ENCODE data around the gene TBXAS1.
A peak's percentile ranks its signal among the peaks of the same experiment; 100 is the strongest.
"Not testable (repeated sequence)": the region's sequence is repeated elsewhere in the genome, so short reads cannot be mapped to it uniquely, and the experiment has no call there.

The TBXAS1 gene

GRCh38 chr7:139895141-139895829 lies 66.2 kb downstream of the TBXAS1 start:
- DNase-seq: no peak

- no peak for DNase-seq
Measured at GRCh38 chr7:139896288-139896687, 67.2 kb downstream of the TBXAS1 start.

DNA sequence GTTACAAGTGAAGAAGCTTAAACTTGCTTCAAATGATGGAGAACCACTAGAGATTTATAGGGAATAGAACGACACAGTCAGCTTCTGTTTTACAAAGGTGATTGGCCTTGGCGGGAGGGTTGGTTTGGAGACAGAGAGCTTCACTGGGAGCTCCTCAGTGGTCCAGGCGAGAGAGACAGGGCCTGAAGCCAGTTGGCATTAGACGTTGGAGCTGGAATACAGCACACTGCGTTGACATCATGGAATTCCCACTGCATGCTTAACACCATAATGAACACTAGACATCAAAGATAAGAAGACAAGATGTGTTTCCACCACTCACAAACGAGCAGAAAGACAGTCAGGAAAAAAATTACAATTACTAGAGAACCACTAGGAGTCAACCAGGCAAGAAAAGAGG lies 67.8 kb downstream of the TBXAS1 start:
- DNase-seq: no peak

- peak; percentile 48 for DNase-seq
Measured at GRCh38 chr7:139897422-139898090, 68.5 kb downstream of the TBXAS1 start.

- no peak for DNase-seq
Measured at GRCh38 chr7:139898483-139898882, 69.4 kb downstream of the TBXAS1 start.

GRCh38 chr7:139899328-139899955 lies 70.4 kb downstream of the TBXAS1 start:
- DNase-seq: no peak

DNA sequence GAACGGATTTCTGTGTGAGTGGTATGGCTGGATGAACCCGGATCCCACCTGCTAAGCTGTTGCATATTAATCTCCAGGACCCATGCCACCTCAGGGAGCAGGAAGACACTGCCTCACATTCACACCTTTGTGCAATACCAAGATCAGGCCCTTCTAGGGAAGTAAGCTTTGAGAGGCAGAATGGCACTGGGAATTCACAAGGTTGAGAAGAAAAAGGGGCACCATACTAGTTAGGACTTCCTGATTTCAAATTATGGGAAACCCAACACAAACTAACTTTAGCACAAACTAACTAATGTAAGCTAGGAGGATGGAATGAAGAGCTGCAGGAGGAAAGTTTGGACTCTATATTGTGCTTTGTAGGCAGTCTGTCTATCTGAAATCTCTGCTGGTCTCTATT lies 71.3 kb downstream of the TBXAS1 start:
- DNase-seq: no peak

DNA sequence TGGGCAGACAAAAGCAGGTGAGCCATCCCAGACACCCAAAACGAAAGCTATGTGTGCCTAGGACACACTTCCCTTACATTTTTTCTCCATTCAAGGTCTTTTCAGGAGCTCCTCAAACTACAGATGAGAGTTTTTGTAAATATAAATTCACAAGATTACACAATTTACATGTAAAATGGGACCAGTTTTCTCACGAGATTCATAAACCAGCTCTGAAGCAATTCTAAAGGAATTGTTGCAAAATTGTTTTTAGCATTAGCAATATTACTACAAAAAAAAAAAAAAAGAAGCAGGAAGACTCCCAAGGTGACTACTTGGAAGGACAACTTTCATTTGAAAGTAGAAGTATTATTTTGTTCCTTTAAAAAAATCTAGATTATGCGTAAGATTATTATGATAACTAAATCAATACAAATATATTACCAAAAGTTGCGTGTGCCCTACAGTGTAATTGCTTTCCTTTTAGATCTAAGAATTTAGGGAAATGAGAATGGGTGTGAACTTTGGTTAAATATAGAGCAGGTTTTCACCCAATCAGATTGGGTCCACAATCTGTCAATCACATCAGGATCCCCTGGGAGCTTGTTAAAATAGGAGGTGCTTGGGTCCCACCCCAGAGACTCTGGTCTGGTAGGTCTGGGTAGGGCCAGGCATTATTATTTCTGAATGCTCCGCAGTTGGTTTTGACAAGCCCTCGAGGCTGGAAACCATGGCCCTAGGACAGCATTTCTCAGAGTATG lies 72.2 kb downstream of the TBXAS1 start:
- peak; percentile 70 for DNase-seq

GRCh38 chr7:139901901-139902300 lies 72.8 kb downstream of the TBXAS1 start:
- peak; percentile 29 for DNase-seq

GRCh38 chr7:139902436-139903102 lies 73.5 kb downstream of the TBXAS1 start:
- DNase-seq: no peak

GRCh38 chr7:139903103-139903477 lies 74.0 kb downstream of the TBXAS1 start:
- DNase-seq: not testable (repeated sequence)

DNA sequence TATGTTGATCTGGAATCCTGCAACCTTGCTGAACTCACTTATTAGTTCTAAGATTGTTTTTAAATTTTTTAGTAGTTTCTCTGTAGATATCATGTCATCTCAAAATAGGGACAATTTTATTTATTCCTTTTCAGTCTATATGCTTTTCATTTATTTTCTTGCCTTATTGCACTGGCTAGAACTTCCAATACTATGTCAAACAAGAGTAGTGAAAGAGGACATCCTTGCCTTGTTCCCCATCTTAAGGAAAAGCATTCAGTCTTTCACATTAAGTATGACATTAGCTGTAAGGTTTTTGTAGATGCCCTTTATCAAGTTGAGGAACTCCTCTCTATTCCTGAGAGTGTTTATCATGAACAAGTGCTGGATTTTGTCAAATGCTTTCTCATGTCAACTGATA lies 77.8 kb downstream of the TBXAS1 start:
- DNase-seq: no peak

DNA sequence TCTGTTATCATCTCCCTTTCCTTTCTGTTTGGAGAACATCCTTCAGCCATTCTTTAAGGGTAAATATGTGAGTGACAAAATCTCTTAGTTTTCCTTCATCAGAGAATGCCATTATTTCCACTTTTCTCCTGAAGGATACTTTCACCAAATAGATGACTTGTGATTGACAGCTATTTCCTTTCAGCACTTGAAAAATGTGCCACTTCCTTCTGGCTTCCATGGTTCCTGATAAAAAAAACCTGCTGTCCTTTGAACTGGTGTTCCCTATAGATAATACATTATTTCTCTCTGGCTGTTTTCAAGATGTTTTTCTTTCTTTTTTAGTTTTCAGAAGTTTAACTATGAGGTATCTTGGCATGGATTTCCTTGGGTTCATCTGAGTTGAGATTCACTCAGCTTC lies 79.7 kb downstream of the TBXAS1 start:
- DNase-seq: no peak

DNA sequence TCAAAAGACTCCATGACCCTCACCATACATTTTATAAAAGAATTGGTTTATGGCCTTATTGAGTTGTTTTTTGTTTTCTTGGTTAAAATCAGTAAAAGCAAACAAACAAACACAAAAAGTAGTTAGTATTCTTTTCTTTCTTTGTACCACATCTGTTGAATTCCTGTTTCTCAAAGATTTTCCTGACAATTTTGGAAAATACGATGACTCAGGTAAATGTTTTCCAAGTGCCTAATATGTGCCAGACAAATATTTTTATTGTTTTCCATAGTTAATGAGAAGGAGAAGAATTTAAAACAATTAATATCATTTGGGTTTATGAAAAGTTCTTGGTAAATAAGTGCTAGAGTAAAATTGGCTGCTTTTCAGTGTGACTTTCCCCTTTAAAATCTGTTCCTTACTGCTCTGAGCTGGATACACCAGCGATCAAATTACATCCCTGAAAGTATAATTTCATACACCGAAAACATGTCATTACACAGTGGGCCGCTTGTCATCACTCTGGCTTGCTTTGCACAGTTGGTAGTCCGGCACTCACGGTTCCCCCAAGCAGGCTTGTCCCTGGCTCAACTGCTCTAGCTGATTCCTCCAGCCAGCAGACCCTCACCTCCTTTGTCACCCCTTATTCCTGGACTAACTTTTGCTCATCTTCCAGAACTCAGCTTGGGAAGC lies 80.5 kb downstream of the TBXAS1 start:
- no peak for DNase-seq

GRCh38 chr7:139913021-139913844 lies 84.2 kb downstream of the TBXAS1 start:
- DNase-seq: no peak

DNA sequence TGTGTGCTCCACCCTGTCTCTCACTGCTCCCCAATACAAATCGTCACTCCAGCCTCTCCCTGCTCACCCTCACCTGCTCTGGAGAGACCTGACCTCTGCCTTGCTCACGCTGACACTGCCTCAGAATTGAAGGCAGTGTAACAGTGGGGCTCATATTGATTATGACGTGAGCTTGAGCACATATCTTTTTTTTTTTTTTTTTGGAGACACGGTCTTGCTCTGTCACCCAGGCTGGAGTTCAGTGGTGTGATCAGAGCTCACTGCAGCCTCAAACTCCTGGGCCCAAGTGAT lies 84.7 kb downstream of the TBXAS1 start:
- DNase-seq: no peak

DNA sequence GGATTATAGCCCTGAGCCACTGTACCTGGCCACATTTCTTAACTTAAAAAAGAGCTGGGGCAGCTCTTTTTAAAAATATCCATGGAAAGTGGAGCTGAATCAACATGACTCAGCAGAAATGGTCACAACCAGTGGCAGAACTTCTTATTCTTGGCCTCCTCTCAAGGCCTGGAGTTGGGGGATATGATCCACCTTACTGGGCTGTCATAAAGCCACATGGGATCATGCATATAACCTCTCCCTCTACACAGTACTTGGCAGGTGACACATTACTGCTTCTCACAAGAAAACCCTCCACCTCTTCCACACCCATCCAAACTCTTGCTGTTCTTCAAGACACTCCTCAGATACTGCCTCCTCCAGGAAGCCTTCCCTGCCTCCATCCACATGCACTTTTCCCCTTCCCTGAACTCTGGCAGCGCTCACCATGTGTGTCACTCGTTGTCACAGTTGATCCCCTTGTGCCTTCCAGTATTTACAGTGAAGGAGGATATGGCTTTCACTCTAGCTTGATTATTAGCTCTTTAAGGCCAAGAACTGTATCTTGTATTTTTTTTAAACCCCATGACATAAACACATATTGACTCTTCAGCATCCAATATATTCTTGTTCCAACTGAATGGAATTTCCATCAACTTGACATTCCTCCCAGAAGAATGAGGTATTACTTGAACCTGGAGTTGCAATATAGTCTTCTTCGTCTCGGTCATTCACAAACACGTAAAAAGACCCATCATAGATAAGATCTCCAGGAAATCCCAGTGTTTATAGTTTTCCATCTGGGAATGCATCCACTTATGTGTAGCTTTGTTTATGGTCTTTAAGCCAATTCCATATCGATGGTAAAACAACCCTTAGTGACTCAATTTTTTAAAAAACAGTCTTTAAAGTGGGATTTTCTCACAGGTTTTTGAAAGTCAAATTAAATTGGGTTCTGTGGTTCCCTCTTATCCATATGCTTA lies 85.5 kb downstream of the TBXAS1 start:
- DNase-seq: no peak

GRCh38 chr7:139915268-139915863 lies 86.3 kb downstream of the TBXAS1 start:
- no peak for DNase-seq

GRCh38 chr7:139915864-139916716 lies 87.0 kb downstream of the TBXAS1 start:
- peak; percentile 89 for DNase-seq

Measured in suppressor macrophage treated with lipopolysaccharide for 4 hours (primary cell).